Small intestine (tissue), 7 donors: ENCODE results near the gene NRL. TPM values are rescaled to one million over a fixed set of nuclear protein-coding genes. Genes with fewer than 3 reads are reported as not detected.

Experiments used
- DNase-seq, 2 donors: peaks; one replicate each; pipeline versions ENCODE4 v3.0.0 to v3.0.0-alpha.2; 2013
- FAIRE-seq: peaks from 2 replicates; lab custom pipeline; 2012; peaks lifted over from hg19 to GRCh38; lab: Jason Lieb, UNC
- H3K27ac ChIP-seq, 3 donors: one replicate each; pipeline ENCODE4 v1.5.1; 2013; ENCODE audit warnings: low read length in 2 of 3, mild to moderate bottlenecking in 2 of 3, control low read depth in 1 of 3, inconsistent platforms in 1 of 3, low read depth in 1 of 3, moderate library complexity in 1 of 3
- H3K27me3 ChIP-seq, 3 donors: one replicate each; pipeline ENCODE4 v1.6.1; 2013; ENCODE audit warnings: low read length in 3 of 3, inconsistent platforms in 1 of 3; ENCODE audit not compliant: control insufficient read depth in 3 of 3, insufficient read depth in 3 of 3
- H3K36me3 ChIP-seq, 3 donors: one replicate each; pipeline ENCODE4 v1.6.1; 2013; ENCODE audit warnings: low read length in 3 of 3, inconsistent platforms in 1 of 3, low read depth in 1 of 3, mild to moderate bottlenecking in 1 of 3, moderate library complexity in 1 of 3; ENCODE audit not compliant: control insufficient read depth in 3 of 3, insufficient read depth in 2 of 3
- H3K4me1 ChIP-seq, 3 donors: one replicate each; pipeline ENCODE4 v1.6.1; 2013; ENCODE audit warnings: low read length in 2 of 3, inconsistent platforms in 1 of 3, low read depth in 1 of 3, mild to moderate bottlenecking in 1 of 3, moderate library complexity in 1 of 3; ENCODE audit not compliant: control insufficient read depth in 3 of 3, insufficient read depth in 2 of 3
- H3K4me3 ChIP-seq, 3 donors: one replicate each; pipeline ENCODE4 v1.5.1; 2013; ENCODE audit warnings: low read length in 3 of 3, control low read depth in 1 of 3, inconsistent platforms in 1 of 3, low read depth in 1 of 3, mild to moderate bottlenecking in 1 of 3, moderate library complexity in 1 of 3
- H3K9me3 ChIP-seq, 2 donors: one replicate each; pipeline ENCODE4 v1.6.1; 2013; ENCODE audit warnings: low read depth in 1 of 2, low read length in 1 of 2; ENCODE audit not compliant: control insufficient read depth in 2 of 2, insufficient read depth in 1 of 2
- WGBS, 3 donors: extraction: QIAGEN DNeasy Blood & Tissue Kit; methylation state at CpG; one replicate each; pipeline ENCODE4 v1.1.7; 2013; 5-methylcytosine and 5-hydroxymethylcytosine counted together
- polyA plus RNA-seq, 4 donors: library from polyadenylated mRNA; stranded (reverse) in 3 of 4; unstranded in 1 of 4; fragments of 200-250 nt in 3 of 4; fragments of 120-200 nt in 1 of 4; gene quantifications; one replicate each; pipeline versions ENCODE4 v1.2.1 to v1.2.3, GENCODE V29; 2013
- donor health status: healthy with polysubstance abuse.
- donor health status: control.
- donor health status: control.
- donor health status: Bipolar disorder and iron deficiency.
- donor health status: healthy.

The NRL gene
- polyA plus RNA-seq, 4 donors, result 1.5 to 4.0 (median 2.7) TPM

GRCh38 chr14:24060984-24061913 lies 53.5 kb downstream of the NRL start:
- peak overlapping the region; percentile 65 to 93 (median 88) for H3K27ac ChIP-seq
- H3K4me3 ChIP-seq, result no peak overlapping the region
- H3K27me3 ChIP-seq, result no peaks in the 10 kb centered on the region
- no peaks in the 10 kb centered on the region for H3K9me3 ChIP-seq
- 25 to 78% (median 51%) methylated on average over 7 of the region's 7 CpGs for WGBS, 3 donors
- DNase-seq (peak; percentile 71 to 96), FAIRE-seq (no peak)
- H3K4me1 ChIP-seq, result peaks cover 0 to 60% (median 16%) of the 10 kb centered on the region in 3 donors
- H3K36me3 ChIP-seq, result peaks cover 0 to 11% (median 0%) of the 10 kb centered on the region in 3 donors

GRCh38 chr14:24060443-24060842 lies 54.3 kb downstream of the NRL start:
- no peak for DNase-seq
- no peak overlapping the region for H3K4me3 ChIP-seq
- H3K27me3 ChIP-seq, result no peaks in the 10 kb centered on the region
- peak overlapping the region in 2 of 3 donors; percentile 88 for H3K27ac ChIP-seq
- peaks cover 0 to 11% (median 0%) of the 10 kb centered on the region in 3 donors for H3K36me3 ChIP-seq
- H3K4me1 ChIP-seq, result peaks cover 0 to 52% (median 16%) of the 10 kb centered on the region in 3 donors
- WGBS, 3 donors, result 87 to 92% (median 92%) methylated on average over 8 to 10 of the region's 10 CpGs
- FAIRE-seq, result no peak
- H3K9me3 ChIP-seq, result no peaks in the 10 kb centered on the region

- DNase-seq (no peak), FAIRE-seq (no peak)
- Histone ChIP-seq H3K4me3 (no peak overlapping the region), H3K9me3 (no peaks in the 10 kb centered on the region), H3K36me3 (peaks cover 0 to 11% (median 0%) of the 10 kb centered on the region in 3 donors), H3K4me1 (peaks cover 0 to 47% (median 16%) of the 10 kb centered on the region in 3 donors), H3K27me3 (no peaks in the 10 kb centered on the region), H3K27ac (no peak overlapping the region)
- 90 to 93% (median 92%) methylated on average over 16 of the region's 16 CpGs for WGBS, 3 donors
Observed at GRCh38 chr14:24059841-24060388, 54.8 kb downstream of the NRL start.

GRCh38 chr14:24058951-24059475 lies 55.7 kb downstream of the NRL start:
- no peaks in the 10 kb centered on the region for H3K9me3 ChIP-seq
- no peaks in the 10 kb centered on the region for H3K27me3 ChIP-seq
- H3K36me3 ChIP-seq, result peaks cover 0 to 11% (median 0%) of the 10 kb centered on the region in 3 donors
- WGBS, 3 donors, result 81 to 88% (median 81%) methylated on average over 8 to 10 of the region's 10 CpGs
- no peak overlapping the region for H3K27ac ChIP-seq
- H3K4me3 ChIP-seq, result no peak overlapping the region
- FAIRE-seq (no peak), DNase-seq (no peak)
- H3K4me1 ChIP-seq, result peaks cover 0 to 47% (median 16%) of the 10 kb centered on the region in 3 donors

- Histone ChIP-seq H3K9me3 (no peaks in the 10 kb centered on the region), H3K27ac (peak overlapping the region in 1 of 3 donors; percentile 2), H3K4me3 (no peak overlapping the region), H3K27me3 (no peaks in the 10 kb centered on the region), H3K4me1 (peaks cover 0 to 45% (median 16%) of the 10 kb centered on the region in 3 donors), H3K36me3 (peaks cover 0 to 11% (median 0%) of the 10 kb centered on the region in 3 donors)
- DNase-seq, result peak; percentile 88 to 91
- 30 to 55% (median 42%) methylated on average over 7 of the region's 7 CpGs for WGBS, 3 donors
- no peak for FAIRE-seq
Observed at GRCh38 chr14:24058260-24058950, 56.3 kb downstream of the NRL start.

- DNase-seq (no peak), FAIRE-seq (no peak)
- Histone ChIP-seq H3K9me3 (no peaks in the 10 kb centered on the region), H3K27ac (no peak overlapping the region), H3K36me3 (peaks cover 0 to 11% (median 0%) of the 10 kb centered on the region in 3 donors), H3K4me1 (peaks cover 0 to 41% (median 11%) of the 10 kb centered on the region in 3 donors), H3K27me3 (peaks cover 0 to 3% (median 0%) of the 10 kb centered on the region in 3 donors), H3K4me3 (no peak overlapping the region)
- 55 to 68% (median 62%) methylated on average over 14 of the region's 14 CpGs for WGBS, 3 donors
Observed at GRCh38 chr14:24057867-24058259, 56.9 kb downstream of the NRL start.

GRCh38 chr14:24057271-24057670 lies 57.5 kb downstream of the NRL start:
- DNase-seq (no peak), FAIRE-seq (no peak)
- H3K9me3 ChIP-seq, result no peaks in the 10 kb centered on the region
- H3K4me1 ChIP-seq, result peaks cover 0 to 42% (median 9%) of the 10 kb centered on the region in 3 donors
- WGBS, 3 donors, result 70 to 90% (median 85%) methylated on average over 2 of the region's 2 CpGs
- H3K36me3 ChIP-seq, result peaks cover 0 to 11% (median 0%) of the 10 kb centered on the region in 3 donors
- peaks cover 0 to 7% (median 0%) of the 10 kb centered on the region in 3 donors for H3K27me3 ChIP-seq
- no peak overlapping the region for H3K4me3 ChIP-seq
- H3K27ac ChIP-seq, result no peak overlapping the region

- Histone ChIP-seq H3K9me3 (no peaks in the 10 kb centered on the region), H3K4me1 (peaks cover 0 to 40% (median 6%) of the 10 kb centered on the region in 3 donors), H3K4me3 (no peak overlapping the region), H3K36me3 (peaks cover 0 to 8% (median 0%) of the 10 kb centered on the region in 3 donors), H3K27me3 (peaks cover 0 to 7% (median 0%) of the 10 kb centered on the region in 3 donors), H3K27ac (no peak overlapping the region)
- DNase-seq (no peak), FAIRE-seq (no peak)
- 65 to 77% (median 70%) methylated on average over 8 of the region's 8 CpGs for WGBS, 3 donors
Observed at GRCh38 chr14:24056800-24057184, 58.0 kb downstream of the NRL start.
